DMS153 treated with DMSO at 0.1 percent for 48 hours (cell line): ENCODE measurements around the gene NPRL2.

Experiments
- DNase-seq: peaks from one replicate; lab custom pipeline; 2025; ENCODE audit not compliant: unreplicated experiment; lab: John Stamatoyannopoulos, UW

The NPRL2 gene

DNA sequence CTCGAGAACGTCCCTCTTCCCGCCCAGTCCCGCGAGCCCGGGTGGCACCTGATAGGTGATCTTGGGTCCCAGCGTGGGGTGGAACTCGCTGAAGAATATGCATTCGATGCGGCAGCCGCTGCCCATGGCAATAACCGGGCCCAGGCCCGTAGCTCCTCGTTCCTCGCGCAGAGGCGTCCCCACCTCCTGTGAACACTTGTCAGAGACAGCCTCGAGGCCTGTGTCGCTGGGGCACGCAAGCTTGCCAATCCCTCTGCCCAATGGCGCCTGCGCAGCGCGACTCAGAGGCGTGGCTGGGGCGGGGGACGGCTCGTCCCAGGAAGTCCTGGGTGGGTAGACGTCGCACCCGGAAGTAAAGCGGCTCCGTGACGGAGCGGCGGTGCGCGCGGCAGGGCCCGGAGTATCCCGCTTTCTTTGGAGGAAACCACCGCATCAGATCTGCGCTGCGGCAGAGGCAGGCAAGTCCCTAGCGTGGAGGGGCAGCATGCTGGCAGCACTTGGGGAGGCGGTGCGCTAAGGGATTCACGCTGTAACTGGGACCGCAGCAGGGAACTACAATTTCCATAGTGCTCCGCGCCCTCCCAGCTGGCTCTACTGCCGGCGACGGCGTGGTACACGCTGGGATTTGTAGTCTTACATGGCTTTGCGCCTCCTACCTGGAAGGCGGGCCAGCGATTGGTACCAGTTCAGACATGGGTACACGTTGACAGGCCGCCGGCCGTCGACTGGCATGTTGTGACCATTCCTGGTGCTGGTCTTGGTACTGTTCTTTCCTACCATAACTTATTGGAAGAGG lies at the start of gene NPRL2, which contains the start of gene CYB561D2:
TSS of gene NPRL2 (minus strand) at position 249 of the 796 bp plus-strand sequence. CDS start at position 126, 123 bp downstream.
TSS of gene CYB561D2 (plus strand) at position 336 of the 796 bp plus-strand sequence. CDS start 572 bp downstream, outside the sequence.
- peak; percentile 55 for DNase-seq

DNA sequence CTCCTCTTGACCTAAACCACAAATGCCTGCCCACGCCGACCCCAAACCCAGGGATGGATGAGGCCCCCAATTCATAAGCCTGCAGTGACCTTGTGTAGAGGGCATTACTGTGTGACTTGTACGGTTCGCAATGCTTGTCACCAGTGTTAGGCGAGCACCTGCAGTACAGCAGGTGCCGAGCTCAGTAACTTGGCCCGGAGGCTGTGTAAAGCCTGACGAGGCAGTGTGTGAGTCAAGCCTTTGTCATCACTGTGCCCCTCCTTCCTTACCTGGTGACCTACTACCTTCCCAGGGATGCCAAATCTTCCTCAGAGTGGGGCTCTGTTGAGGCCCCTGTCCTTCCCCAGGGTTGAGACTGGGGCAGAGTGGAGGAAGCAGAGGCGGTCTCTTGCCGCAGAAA lies 45.9 kb upstream of the NPRL2 start:
- no peak for DNase-seq

DNA sequence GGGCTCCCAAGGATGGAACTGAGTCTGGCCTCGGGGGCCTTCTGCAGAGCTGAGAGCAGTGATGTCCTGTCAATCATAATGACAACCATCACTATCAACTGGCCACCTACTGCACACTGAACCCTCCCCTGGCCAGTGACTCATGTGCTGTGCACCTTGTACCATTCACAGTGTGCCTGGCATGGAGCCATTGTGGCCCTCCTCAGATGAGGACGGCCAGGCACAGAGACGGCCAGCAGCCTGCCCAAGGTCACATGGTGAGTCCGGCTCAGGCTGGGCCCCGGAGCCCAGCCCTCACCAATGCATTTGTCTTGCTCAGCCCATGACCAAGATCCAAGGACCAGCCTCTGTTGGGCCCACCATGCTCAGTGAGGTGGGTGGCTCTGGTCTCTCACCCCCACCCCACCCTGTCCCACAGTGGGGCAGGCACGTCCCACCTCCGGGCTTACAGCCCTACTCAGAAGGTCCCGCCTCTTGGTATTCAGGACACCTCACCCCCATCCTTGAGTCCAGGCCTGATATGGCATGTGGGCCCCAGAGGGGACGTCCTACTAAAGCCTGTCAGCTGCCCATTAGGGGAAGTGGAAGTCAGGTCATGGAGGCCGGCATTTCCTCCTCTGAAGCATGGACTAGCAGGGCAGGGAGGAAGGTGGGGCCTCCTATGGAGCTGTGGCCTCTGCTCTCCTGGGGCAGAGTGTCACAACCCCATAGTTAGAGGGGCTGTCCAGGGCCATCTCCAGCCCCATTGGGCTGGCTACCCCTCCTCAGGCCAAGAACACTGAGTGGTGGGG lies 44.7 kb upstream of the NPRL2 start:
- DNase-seq = no peak

DNA sequence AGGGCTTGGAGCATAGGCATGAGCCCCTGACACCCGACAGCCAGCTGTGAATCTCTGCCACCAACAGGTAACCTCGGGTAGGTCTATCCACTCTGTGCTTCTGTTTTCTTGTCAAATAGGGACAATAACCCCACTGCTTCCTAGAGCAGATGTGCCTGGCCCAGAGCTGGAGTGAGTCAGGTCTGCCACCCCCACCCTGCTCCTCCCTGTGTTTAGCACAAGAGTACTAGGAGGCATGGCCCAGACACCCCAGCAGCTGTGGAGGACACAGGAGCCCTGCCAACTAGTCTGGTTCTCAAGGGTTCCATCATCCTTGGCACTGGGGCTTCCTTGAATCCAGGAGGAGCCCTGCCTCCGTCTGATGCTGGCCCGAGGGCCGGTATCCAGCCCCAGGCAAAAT lies 42.5 kb upstream of the NPRL2 start:
- DNase-seq = no peak

DNA sequence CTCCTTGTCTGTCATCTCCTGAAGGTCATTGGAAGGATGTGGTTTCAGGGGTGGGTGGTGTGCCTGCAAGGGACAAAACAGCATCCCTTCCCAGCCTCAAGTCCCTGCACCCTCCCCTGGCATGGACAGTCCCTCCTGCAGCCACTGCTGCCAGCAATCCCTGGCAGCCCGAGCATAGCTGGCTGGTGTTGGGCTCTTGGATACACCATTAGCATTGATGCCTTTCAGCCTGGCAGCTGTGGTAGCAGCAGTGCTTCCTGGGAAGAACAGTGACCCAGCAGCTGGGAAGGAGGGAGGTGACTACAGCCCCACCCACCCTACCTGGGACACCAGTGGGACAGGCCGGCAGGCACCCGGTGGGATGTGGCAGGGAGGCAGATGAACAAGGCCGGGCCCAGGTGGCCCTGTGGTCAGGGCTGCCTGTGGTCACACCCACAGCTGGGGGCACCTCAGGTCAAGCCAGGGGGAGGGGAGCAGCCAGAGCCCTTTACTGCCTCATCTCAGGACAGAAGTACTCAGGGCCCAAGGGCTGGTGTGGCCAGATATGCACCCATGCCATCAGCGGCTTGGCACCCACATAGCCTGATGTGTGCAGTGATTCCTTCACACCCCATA lies 41.6 kb upstream of the NPRL2 start:
- DNase-seq = no peak

DNA sequence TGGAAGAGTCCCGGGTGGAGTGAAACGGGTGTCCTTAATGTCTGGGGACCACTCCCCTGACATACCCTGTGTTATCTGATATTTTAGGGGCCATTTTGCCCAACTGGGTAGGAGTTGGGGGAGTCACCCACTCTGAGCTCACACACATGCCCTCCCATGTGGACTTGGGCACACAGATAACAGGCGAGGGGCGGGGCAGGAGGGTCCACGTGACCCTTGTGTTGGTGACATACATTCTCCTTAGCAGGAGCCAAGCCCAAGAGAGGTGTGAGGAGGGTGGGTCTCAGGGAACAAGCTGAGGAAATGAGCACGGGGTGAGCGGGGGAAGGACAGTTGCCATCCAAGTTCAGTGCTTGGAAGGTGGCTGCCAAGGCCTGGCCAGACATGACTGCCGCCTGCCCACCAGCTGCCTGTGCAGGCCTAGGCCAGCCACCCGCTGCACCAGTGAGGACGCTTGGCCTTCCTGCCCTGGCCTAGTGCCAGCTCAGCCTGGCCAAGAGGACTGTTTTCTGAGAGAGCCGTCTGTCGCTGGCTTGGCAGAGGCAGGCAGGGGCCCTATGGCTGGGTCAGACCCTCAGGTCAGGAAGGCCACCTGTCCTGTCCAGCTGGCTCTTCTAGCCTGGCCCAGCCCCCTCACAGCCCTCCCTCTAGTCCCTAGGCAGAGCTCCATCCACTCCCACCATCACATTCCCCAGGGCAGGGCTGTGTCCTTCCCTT lies 40.1 kb upstream of the NPRL2 start:
- DNase-seq = peak; percentile 5

DNA sequence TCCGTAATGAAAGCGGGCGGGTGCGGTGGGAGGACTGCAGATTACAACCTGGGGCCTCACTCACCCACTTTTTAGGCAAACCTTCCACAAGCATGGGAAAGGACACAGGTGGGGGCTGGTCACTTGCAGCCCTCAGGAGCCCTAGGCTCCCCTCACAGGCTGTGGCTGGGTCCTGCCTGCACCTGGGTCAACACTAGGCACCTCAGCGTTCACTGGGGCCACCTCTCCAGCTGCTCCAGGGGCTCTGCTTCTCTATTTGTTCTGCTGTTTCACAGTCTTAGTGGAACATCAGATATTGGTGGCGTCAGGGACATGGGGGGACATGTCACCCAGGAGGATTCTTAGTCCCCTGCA lies 38.8 kb upstream of the NPRL2 start:
- no peak for DNase-seq

DNA sequence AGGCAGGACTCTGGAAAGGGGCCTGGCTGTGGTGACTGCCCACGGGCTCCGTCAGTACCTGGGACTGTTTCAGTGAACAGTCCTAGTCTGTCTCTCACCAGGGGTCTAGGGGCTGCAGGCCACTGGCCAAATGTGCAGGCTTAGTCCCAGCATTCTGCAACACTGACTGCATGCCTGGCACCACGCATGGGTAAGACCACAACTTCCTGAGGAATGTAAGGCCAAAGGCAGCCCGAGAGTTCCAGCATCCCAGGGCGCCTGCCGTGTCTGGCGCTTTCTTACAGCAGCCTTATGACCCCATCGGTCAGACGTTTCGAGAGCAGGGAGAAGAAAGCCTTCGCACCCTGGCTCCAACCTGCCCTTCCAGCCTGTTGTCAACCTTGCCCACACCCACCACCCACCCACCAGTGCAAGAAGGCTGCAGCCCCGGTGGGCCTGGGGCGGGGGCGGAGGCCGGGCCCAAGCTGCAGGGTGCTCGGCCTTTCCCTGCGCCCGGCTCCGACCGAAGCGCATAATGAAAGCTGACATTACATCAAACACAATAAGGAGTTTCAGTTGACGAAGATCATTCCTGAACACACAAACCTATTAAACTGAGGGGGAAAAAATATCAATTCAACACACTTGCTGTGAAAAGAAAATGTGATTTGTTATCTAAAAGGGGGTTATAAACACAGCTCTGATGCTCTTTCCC lies 38.3 kb upstream of the NPRL2 start:
- no peak for DNase-seq

DNA sequence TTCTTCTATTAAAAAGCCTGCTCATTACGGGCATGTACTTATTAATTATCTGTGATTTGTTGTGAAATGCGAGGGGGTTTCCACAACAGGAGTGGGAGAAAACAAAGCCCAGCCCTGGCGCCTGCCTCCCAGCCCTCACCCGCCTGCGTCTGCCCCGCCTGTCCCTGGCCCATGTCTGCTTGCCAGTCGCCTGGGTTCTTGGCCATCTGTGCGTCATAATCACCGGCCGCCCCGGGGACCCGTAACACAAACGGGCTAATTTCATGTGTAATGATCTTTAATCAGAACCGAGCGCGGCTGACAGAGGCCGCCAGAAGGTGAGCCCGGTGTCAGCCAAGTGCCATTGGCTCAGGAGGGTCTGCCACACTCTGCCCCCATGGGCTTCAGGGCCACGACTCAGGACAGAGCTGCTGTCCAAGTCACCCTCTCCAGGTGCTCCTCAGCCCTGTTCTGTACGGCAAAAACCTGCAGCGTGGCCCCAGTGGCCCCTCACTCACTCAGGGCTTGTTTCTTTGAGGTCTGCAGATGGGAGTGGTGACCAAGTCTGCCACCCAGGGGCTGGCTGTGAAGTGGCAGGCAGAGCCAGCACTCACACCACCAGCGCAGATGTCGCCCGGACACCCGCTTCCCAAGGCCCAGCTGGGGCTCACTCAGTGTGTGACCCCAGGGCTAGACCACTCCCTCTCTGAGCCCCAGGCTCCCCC lies 37.6 kb upstream of the NPRL2 start:
- no peak for DNase-seq

DNA sequence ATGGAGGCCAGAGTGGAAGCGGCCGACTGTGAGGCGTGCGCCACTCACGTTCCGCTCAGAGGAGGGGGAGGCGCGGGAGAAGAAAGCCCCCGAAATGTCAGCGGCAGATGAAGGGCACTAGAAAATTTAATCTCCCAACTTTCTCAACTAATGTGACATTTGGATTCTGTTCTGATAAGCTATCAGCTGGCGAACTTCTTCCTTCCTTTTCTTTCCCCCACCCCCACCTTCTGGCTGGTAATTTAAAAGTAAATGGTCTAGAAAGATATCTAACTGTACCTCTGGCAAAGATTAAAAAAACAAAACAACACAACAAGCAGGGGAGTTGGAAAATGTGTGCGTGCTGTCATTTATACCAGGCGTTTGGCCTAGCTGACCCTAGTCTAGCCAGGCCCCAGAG lies 35.2 kb upstream of the NPRL2 start:
- no peak for DNase-seq

DNA sequence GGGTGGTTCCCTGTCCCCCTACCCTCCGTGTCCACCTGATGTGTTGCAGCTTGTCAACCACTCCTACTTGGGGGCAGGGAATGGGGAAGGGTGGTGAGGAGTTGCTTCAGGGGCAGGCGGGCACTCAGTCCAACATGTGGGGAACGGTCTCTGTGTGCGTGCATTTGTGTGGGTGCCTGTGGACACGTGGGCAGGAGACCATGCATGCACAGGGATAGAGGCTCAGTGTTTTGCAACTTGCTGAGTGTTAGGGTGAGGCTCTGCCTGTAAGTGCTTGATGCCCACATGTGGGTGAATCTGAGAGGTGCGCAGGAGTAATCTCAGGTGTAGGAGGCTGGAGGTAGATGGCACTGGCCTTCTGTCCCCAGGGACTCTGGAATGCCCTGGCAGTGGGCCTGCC lies 33.2 kb upstream of the NPRL2 start:
- DNase-seq = no peak

DNA sequence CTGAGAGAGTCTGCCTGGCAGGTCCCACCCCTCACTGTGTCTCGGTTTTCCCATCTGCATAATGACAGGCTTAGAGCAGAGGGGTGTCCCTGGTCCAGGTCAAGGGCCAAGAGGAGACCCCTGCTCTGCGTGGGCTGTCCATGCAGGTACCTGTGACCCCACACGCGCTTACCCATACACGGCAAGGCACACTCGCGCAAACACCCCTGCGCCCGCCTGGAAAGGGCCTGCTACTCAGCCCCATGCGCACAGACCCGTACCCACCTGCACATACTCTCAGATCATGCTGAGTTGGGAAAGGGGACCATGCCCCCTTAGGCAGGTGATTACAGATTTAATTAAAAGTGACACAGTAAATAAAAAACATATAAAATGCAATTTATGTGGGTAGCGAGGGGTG lies 32.1 kb upstream of the NPRL2 start:
- no peak for DNase-seq

DNA sequence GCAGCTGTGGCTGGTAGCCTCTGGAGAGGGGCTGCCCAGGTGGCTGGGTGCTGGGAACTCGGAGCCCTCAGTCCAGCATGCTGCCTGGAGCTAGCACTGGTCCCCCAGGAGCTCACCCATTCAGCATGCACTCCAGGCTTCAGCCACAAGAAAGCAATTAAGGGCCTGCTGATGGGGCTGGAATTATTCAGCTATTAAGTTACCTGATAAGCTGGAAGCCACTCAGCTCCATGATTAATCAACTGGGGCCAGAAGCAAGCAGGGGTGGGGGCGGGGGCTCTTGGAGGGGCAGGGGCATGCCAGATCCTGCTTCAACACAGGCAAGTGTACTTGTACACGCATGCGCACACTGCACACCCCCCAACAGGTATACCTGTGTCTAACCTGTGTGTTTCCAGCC lies 30.8 kb upstream of the NPRL2 start:
- no peak for DNase-seq

DNA sequence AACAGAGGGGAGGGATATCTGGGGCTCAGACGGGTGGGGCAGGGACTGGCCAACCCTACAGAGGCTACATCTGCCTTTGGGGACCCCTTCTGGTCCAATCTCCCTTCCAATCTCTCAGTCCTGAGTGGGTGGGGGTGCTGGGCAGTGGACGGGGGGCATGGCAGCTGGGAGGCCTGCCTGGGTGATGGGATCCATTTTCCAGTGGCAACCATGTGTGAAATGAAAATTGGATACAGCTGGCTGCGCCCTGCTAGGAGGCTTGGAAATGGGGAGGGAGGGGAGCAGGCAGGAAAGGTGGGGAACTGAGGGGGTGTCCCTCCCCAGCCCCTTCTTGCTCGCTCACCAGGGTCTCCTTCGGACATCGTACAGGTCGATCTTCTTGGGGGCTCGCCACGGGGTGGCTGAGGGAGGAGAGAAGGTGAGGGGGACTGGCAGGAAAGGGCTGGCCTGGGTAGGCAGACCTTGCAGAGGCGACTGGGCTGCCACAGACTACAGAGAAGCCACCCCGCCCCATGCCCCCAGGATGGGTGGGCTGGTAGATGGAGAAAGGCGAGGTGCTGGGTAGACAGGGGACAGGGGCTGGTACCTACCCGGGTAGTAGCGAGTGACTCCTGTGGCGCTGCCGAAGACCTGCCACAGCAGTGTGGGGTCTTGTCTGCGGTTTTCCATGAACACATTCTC lies 30.0 kb upstream of the NPRL2 start:
- DNase-seq = no peak

DNA sequence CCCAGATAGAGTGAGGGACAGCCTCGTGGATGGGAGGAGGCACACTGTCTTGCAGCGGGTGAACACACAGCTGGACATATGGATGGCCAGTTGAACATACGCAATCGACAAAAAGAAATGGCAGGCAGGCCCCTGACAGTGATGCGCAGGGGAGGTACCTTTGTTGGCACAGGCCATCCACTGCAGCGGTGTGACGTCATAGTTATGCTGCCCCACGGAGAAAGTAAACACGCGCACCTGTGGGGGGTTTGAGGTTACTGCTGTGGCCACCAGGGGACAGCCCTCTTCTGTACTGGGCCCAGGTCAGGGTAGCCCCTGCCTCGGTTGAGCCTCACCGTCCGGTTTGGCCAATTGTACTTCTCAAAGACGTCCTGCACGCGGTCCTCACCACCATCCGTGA lies 28.2 kb upstream of the NPRL2 start:
- no peak for DNase-seq

DNA sequence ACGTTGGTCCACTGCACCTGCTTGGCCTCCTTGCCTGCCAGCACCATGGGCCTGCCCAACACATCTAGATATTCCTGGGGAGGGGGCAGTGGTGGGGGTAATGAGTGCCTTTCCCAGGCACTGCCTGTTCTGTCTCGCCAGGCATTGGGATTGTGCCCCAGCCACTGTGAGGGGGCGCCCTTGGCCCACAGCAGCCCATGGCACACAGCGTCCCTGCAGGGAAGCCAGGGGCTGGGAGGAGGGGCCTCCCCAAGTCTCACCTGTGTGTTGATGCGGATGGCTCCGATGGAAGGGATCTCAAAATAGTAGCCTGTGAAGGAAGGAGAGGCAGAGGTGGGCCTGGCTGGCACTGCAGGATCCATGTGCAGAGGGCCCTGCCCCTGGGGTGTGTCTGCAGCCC lies 27.4 kb upstream of the NPRL2 start:
- no peak for DNase-seq

DNA sequence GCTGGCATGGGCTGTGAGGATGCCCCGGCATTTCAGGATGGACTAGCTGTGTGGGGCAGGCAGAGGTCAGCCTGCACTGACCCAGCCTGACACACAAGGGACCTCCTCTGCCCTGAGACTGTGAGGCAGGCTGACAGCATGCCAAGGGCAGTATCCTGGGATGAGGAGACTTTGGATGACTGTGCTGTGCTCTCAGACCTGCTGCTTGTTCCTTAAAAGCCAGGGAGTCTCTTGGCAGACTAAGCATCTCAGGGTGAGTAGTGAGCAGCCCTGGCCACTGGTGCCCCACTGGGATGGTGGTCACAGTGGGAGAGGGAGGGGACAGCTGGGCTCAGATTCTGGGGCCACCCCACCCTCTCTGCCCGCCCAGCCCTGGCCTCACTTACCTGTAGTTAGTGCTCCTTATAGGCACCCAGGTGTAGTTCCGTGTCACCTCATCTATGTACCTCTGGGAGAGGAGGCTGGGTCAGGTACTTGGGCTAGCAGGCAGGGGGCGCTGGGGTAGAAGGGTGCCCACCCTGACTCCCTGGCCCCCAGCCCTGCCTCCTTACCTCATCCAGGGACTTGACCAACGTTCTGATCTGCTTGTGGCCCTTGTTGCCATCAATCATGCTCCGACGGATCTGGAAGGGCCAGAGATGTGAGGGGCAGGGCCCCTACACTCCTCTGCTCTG lies 24.8 kb upstream of the NPRL2 start:
- DNase-seq = no peak

DNA sequence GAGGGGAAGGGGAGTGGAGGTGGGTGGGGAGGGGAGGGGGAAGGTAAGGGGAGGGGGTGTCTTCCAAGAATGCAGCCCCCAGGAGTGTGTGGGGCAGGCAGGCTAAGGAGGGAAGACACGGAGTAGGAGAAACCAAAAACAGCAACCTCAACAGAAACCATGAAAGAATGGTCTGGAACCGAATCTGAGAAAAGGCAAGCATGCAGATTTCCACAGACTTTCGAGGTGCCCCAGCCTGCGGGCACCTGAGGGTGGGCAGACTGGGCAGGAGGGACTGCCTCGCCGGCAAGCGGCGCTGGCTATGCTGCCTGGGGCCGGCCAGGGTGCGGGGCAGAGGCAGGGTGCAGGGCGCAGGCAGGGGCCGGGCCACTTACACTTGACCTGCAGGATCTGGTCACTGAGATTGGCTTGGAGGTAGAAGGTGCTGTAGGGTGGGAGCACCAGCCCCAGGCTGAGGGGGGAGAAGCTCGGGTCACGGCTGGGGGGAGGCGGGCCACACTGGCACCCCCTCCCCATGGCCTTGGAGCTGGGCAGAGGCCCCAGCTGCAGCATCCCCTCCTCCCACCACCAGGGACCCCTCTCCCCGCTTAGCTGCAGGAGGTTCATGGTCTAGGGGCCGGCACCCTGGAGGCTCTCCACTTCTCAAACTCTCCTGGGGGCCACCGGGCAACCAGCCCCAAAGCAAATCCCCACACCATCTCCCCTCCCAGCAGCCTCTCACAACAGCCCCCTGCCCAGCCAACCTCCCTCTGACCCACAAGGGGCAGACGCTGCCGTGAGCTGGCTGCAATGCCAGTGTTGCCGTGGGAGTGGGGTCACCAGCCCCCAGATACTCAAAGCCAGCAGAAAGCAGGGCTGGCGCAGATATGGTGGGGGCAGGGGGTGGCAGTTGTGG lies 24.0 kb upstream of the NPRL2 start:
- DNase-seq = no peak
